G401.6 (cell line): ENCODE results near the gene CEACAM16.
"Not testable (repeated sequence)": the region's sequence is repeated elsewhere in the genome, so short reads cannot be mapped to it uniquely, and the experiment has no call there.

Experiments used
- FAIRE-seq: peaks from 2 replicates; lab custom pipeline; 2012; peaks lifted over from hg19 to GRCh38; lab: Jason Lieb, UNC

CEACAM16 gene

GRCh38 chr19:44698492-44699201 is at the start of gene CEACAM16:
CEACAM16 (plus strand) TSS chr19:44699151; CDS start chr19:44701457, 2,306 bp downstream.
- no peak for FAIRE-seq

GRCh38 chr19:44649578-44650145 is 49.3 kb upstream of the CEACAM16 start:
- FAIRE-seq, result no peak

GRCh38 chr19:44653343-44653742 is 45.6 kb upstream of the CEACAM16 start:
- no peak for FAIRE-seq

GRCh38 chr19:44653977-44654774 is 44.8 kb upstream of the CEACAM16 start:
- FAIRE-seq, result no peak

GRCh38 chr19:44657211-44657921 is 41.6 kb upstream of the CEACAM16 start:
- FAIRE-seq, result no peak

GRCh38 chr19:44658069-44658733 is 40.8 kb upstream of the CEACAM16 start:
- no peak for FAIRE-seq

- FAIRE-seq, result no peak
Measured at GRCh38 chr19:44660081-44660480, 38.9 kb upstream of the CEACAM16 start.

GRCh38 chr19:44661205-44661604 is 37.7 kb upstream of the CEACAM16 start:
- no peak for FAIRE-seq

GRCh38 chr19:44661904-44662303 is 37.0 kb upstream of the CEACAM16 start:
- no peak for FAIRE-seq

- FAIRE-seq, result no peak
Measured at GRCh38 chr19:44662691-44663385, 36.1 kb upstream of the CEACAM16 start.

- FAIRE-seq, result no peak
Measured at GRCh38 chr19:44663996-44664395, 35.0 kb upstream of the CEACAM16 start.

- FAIRE-seq, result no peak
Measured at GRCh38 chr19:44664976-44665375, 34.0 kb upstream of the CEACAM16 start.

- FAIRE-seq, result no peak
Measured at GRCh38 chr19:44666852-44667556, 31.9 kb upstream of the CEACAM16 start.

- no peak for FAIRE-seq
Measured at GRCh38 chr19:44668985-44669764, 29.8 kb upstream of the CEACAM16 start.

GRCh38 chr19:44670027-44670426 is 28.9 kb upstream of the CEACAM16 start:
- FAIRE-seq, result not testable (repeated sequence)

- no peak for FAIRE-seq
Measured at GRCh38 chr19:44671400-44671799, 27.6 kb upstream of the CEACAM16 start, which contains the start of gene CEACAM19. CEACAM19 (plus strand) TSS chr19:44671482; CDS start chr19:44671932, 450 bp downstream.

GRCh38 chr19:44672226-44672625 is 26.7 kb upstream of the CEACAM16 start:
- no peak for FAIRE-seq

GRCh38 chr19:44673510-44673909 is 25.4 kb upstream of the CEACAM16 start:
- FAIRE-seq, result no peak

GRCh38 chr19:44675521-44675920 is 23.4 kb upstream of the CEACAM16 start:
- FAIRE-seq, result no peak
